HG02870 (cell line): ENCODE data around the gene CUEDC2.

ENCODE experiments used
- ATAC-seq: cut with Tn5 transposase; IDR thresholded peaks from one replicate; pipeline ENCODE4 v1.9.1; 2021; ENCODE audit warnings: mild to moderate bottlenecking, moderate library complexity; ENCODE audit not compliant: unreplicated experiment

The CUEDC2 gene

DNA sequence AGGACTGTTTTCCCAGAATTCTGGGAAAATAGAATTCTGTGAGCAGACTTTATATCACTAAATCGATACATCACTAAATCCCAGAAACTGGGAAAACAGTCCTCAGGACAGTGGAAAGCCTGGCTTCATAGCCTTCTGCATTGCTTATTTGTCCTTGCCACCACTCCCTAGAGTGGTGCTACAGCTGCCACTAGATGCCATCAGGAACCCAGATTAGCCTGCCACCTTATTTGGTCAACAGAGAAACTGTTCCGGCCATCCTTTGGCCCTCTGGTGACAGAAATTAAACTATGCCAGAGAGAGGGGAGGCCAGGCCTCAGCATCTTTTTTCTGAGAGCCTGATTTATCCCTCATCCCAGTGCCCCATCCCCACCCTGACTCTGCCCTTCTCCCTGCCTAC is 56.5 kb downstream of the CUEDC2 start:
- ATAC-seq, result no peak

DNA sequence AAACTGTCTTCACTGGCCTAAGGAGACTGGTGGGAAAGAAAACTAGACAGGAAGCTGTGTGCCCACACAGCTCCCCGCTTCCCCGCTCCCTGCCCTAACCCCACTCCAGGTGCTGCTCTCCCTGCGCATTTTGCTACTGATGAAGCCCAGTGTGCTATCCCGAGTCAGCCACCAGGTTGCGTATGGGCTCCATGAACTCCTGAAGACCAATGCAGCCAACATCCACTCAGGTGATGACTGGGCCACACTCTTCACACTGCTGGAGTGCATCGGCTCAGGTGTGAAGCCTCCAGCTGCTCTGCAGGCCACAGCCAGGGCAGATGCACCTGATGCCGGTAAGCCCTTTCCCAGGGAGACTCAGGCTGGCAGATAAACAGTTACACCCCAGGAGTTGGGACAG is 57.1 kb downstream of the CUEDC2 start:
- no peak for ATAC-seq
